Measurements from ENCODE around the gene ACSM3.

The ACSM3 gene

GRCh38 chr16:20767577-20767976 is 3.8 kb downstream of the ACSM3 start:
- DNase-seq (ENCODE audit: low read depth), result no peak
- no peak for TF ChIP-seq CTCF (conservative IDR thresholded peaks at IDR 0.05; ENCODE audit: control insufficient read depth, insufficient read depth, low read depth, low read length)
- no peak overlapping the region for H3K4me3 ChIP-seq (ENCODE audit: control insufficient read depth, low read depth, low read length)

- no peak overlapping the region for H3K4me3 ChIP-seq (ENCODE audit: control insufficient read depth, low read depth, low read length)
- no peak for TF ChIP-seq CTCF (conservative IDR thresholded peaks at IDR 0.05; ENCODE audit: control insufficient read depth, insufficient read depth, low read depth, low read length)
- DNase-seq (ENCODE audit: low read depth), result peak; percentile 17
These were observed 4.3 kb downstream of the ACSM3 start for GRCh38 chr16:20768121-20768520.

- TF ChIP-seq CTCF (conservative IDR thresholded peaks at IDR 0.05; ENCODE audit: control insufficient read depth, insufficient read depth, low read depth, low read length), result no peak
- no peak for DNase-seq (ENCODE audit: low read depth)
- H3K4me3 ChIP-seq (ENCODE audit: control insufficient read depth, low read depth, low read length), result no peak overlapping the region
These were observed 5.0 kb downstream of the ACSM3 start for GRCh38 chr16:20768818-20769217.

GRCh38 chr16:20773679-20774078 is 9.9 kb downstream of the ACSM3 start:
- H3K4me3 ChIP-seq (ENCODE audit: control insufficient read depth, low read depth, low read length), result no peak overlapping the region
- no peak for DNase-seq (ENCODE audit: low read depth)
- no peak for TF ChIP-seq CTCF (conservative IDR thresholded peaks at IDR 0.05; ENCODE audit: control insufficient read depth, insufficient read depth, low read depth, low read length)

- peak; percentile 60 for DNase-seq (ENCODE audit: low read depth)
- no peak overlapping the region for H3K4me3 ChIP-seq (ENCODE audit: control insufficient read depth, low read depth, low read length)
- peak; percentile 78 for TF ChIP-seq CTCF (conservative IDR thresholded peaks at IDR 0.05; ENCODE audit: control insufficient read depth, insufficient read depth, low read depth, low read length)
These were observed 11.0 kb downstream of the ACSM3 start for GRCh38 chr16:20774703-20775362.

GRCh38 chr16:20781697-20782096 is 17.9 kb downstream of the ACSM3 start:
- TF ChIP-seq CTCF (conservative IDR thresholded peaks at IDR 0.05; ENCODE audit: control insufficient read depth, insufficient read depth, low read depth, low read length), result no peak
- H3K4me3 ChIP-seq (ENCODE audit: control insufficient read depth, low read depth, low read length), result no peak overlapping the region
- DNase-seq (ENCODE audit: low read depth), result no peak

GRCh38 chr16:20782470-20782869 is 18.7 kb downstream of the ACSM3 start:
- TF ChIP-seq CTCF (conservative IDR thresholded peaks at IDR 0.05; ENCODE audit: control insufficient read depth, insufficient read depth, low read depth, low read length), result no peak
- no peak for DNase-seq (ENCODE audit: low read depth)
- no peak overlapping the region for H3K4me3 ChIP-seq (ENCODE audit: control insufficient read depth, low read depth, low read length)
